HS-5 (cell line): ENCODE measurements around the gene TAS2R5.
"Not testable (repeated sequence)": the region's sequence is repeated elsewhere in the genome, so short reads cannot be mapped to it uniquely, and the experiment has no call there.

ENCODE experiments used
- DNase-seq: peaks from one replicate; pipeline ENCODE4 v3.0.0-alpha.2; 2012; ENCODE audit warnings: low read depth

Gene TAS2R5

GRCh38 chr7:141789917-141790316 is at the start of gene TAS2R5:
TSS of gene TAS2R5 (plus strand) at chr7:141790217. CDS start at chr7:141790362, 145 bp downstream.
- DNase-seq: no peak

DNA sequence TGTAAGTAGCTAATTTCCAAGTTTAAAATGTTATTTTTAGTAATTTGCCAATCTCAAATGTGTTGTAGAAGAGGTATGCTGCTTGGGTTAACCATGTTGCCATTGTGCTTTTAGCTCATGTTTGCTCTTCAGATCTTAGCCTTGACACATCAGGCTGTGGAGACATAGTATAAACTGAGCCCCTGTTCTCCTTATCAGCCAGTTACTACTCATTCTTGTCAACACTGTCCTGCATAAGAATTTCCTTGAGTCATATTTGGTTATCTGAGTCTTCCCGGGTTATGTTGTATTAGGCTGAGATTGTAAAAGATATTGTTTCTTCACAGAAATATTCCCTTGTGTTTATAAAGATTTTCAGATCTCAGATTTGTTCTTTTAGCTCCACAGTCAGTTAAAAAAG is 47.8 kb upstream of the TAS2R5 start:
- no peak for DNase-seq

GRCh38 chr7:141744131-141744530 is 45.9 kb upstream of the TAS2R5 start:
- DNase-seq: no peak

- no peak for DNase-seq
These were observed 41.6 kb upstream of the TAS2R5 start for GRCh38 chr7:141748396-141748795.

- DNase-seq: not testable (repeated sequence)
These were observed 38.1 kb upstream of the TAS2R5 start for GRCh38 chr7:141751904-141752303.

DNA sequence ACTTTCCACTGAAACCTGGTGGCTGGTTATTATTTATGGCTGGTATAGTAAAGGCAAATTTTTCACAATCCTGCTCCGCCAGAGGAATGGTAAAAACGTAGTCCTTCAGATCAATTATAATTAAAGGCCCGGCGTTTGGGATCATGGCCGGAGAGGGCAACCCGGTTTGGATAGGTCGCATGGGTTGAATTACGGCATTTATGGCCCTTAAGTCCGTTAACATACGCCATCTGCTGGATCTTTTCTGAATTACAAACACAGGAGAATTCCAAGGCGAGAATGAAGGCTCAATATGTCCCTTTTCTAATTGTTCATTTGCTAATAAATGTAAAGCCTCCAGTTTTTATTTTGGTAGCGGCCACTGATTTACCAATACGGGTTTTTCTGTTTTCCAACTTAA is 37.4 kb upstream of the TAS2R5 start:
- DNase-seq: no peak

DNA sequence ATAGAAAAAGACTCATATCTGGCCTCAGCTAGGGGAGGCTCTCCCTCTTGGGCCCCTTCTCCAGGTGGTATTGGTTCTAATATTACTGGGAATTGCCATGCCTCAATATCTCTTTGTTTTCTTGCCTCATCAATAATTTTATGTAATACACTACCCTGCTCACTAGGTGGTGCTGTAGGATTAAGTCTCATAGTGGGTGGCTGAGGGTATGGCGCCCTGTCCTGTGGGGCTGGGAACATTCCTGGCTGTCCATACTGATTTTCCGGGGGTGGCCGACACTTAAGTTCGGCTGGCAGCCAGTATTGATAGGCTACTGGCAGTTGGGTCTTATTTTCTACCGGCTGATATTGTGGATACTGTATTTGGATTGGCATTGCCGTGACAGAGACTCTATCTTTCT is 35.1 kb upstream of the TAS2R5 start:
- no peak for DNase-seq

GRCh38 chr7:141763797-141764196 is 26.2 kb upstream of the TAS2R5 start, which contains the start of gene TAS2R3:
TSS of gene TAS2R3 (plus strand) at chr7:141764097. CDS start at chr7:141764159, 62 bp downstream.
- DNase-seq: no peak

DNA sequence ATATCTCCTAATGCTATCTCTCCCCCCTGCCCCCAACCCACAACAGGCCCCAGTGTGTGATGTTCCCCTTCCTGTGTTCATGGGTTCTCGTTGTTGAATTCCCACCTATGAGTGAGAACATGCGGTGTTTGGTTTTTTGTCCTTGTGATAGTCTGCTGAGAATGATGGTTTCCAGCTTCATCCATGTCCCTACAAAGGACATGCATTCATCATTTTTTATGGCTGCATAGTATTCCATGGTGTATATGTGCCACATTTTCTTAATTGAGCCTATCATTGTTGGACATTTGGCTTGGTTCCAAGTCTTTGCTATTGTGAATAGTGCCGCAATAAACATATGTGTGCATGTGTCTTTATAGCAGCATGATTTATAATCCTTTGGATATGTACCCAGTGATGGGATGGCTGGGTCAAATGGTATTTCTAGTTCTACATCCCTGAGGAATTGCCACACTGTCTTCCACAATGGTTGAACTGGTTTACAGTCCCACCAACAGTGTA is 19.9 kb upstream of the TAS2R5 start:
- DNase-seq: not testable (repeated sequence)

- no peak for DNase-seq
These were observed 13.6 kb upstream of the TAS2R5 start, which contains the start of gene TAS2R4 for GRCh38 chr7:141776374-141776773. TSS of gene TAS2R4 (plus strand) at chr7:141776674. CDS start at chr7:141778489, 1,815 bp downstream.

DNA sequence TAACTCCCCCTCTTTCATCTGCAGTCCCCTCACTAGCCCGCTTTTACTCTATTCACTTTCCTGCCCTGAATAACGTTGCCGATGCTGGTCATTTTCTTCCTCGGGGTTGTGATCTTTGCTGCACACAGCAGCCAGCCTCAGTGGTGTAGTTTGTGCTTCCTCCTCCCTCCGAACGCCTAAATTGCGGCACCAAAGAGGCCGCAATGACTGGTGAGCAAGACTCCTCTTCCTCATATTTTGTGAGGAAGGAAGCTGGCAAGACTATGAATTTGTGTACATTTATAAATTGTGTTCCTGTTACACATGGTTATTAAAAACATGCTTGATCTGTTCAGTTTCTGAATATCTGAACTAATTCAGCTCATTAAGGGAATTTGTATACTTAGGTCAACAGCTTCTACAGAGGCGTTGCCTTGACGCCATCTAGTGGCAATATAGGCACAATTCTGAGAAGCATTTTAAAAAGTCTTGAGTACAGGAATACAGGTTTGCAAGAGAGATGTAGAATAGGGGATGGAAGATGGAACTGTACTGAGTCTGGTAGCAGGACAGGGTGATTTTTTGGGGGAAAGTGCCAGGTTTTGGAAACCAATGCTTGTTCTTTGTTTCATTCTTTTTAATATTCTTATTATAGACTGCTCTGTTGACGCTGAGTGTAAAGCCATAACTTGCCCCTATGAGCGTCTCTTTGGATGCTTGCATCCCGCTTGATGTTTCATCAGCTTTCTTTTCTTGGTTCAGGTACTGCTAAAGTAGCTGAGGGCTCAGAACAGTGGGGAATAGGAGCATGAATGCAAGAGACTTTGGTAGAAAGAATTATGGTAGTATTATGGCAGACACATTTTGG is 4.1 kb upstream of the TAS2R5 start:
- peak; percentile 13 for DNase-seq

DNA sequence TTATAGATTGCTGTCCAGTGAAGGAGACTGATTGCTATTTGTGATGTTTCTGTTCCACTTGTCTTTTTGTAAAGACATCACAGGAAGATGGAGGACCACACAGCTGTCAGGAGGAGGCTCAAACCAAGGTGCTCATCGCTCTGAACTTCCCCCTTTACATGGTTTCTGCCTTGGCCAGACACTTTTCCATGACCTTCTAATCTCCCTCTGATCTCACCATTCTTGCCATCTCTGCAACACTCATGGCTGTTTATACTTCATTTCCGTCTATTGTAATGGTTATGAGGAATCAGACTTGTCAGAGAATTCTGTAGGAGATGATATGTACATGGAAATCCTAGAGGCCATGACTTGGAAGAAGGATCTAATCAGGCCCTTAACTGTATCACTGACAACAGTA is 1.7 kb upstream of the TAS2R5 start:
- DNase-seq: no peak

GRCh38 chr7:141792526-141792925 is 2.5 kb downstream of the TAS2R5 start:
- no peak for DNase-seq

GRCh38 chr7:141820067-141820466 is 30.1 kb downstream of the TAS2R5 start:
- no peak for DNase-seq

DNA sequence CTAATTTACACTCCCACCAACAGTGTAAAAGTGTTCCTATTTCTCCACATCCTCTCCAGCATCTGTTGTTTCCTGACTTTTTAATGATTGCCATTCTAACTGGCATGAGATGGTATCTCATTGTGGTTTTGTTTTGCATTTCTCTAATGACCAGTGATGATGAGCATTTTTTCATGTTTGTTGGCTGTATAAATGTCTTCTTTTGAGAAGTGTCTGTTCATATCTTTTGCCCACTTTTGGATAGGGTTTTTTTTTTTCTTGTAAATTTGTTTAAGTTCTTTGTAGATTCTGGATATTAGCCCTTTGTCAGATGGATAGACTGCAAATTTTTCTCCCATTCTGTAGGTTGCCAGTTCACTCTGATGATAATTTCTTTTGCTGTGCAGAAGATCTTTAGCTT is 32.4 kb downstream of the TAS2R5 start:
- not testable (repeated sequence) for DNase-seq

DNA sequence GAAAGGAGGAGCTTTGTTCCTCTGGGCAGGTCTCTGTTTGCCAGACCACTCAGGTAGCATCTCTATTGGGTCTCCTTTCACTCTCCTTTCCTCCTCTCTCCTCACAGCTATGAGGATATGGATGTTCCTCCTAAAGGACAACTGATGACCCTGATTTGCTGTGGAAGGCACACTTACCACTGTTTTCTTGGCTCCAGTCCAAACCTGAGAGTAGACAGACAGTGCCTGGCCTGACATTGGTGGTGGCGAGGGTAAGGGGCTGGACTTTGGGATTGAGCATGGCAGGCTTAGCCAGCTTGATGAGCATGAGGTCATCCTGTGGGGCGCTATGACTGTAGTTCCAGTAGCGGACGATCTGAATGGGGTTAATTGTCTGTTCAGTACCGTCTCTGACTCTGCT is 47.7 kb downstream of the TAS2R5 start:
- no peak for DNase-seq

DNA sequence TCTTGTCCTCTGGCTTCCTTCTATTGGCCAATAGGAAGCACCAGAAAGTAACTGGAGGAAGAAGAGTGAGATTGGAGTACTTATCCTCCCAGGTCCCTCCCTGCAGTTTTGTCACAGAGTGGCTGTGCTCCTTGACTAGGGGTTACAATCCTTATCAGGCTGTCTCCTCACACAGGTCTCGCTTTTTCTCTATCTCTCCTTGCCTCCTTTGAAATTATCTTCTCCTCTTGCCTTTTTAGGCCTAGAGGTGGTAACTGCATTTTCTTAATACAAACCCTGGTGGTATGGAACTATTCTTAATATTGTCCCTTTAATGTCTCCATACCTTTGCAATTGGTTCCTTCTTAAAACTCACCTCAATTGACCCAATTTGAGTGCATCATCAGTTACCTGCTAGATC is 48.6 kb downstream of the TAS2R5 start:
- no peak for DNase-seq

DNA sequence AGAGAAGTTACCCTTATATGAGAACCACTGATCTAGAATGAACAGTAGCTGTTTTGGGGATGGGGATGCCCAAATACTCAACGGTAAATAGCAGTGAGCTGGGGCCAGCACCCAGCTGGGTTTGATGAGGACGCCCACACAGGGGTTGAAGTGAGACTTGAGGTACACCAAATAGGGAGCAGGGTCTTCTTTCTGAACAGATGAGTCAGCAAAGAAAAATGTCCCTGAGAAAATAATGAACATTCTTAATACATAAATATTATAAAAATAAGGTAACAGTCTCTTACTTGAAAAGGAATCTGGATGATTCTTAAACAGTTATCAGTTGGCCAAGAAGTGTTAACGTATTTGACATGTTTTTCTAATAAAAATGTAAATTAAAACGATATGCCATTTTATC is 49.2 kb downstream of the TAS2R5 start:
- DNase-seq: no peak

GRCh38 chr7:141840708-141841107 is 50.7 kb downstream of the TAS2R5 start:
- DNase-seq: no peak
